HG03558 (cell line): Measurements from ENCODE around the gene GARRE1.
"Not testable (repeated sequence)": the region's sequence is repeated elsewhere in the genome, so short reads cannot be mapped to it uniquely, and the experiment has no call there.

Source experiments
- ATAC-seq: cut with Tn5 transposase; IDR thresholded peaks from one replicate; pipeline ENCODE4 v1.9.1; 2021; ENCODE audit warnings: moderate number of reproducible peaks; ENCODE audit not compliant: unreplicated experiment; ENCODE audit errors: extremely low read depth

GARRE1 gene

DNA sequence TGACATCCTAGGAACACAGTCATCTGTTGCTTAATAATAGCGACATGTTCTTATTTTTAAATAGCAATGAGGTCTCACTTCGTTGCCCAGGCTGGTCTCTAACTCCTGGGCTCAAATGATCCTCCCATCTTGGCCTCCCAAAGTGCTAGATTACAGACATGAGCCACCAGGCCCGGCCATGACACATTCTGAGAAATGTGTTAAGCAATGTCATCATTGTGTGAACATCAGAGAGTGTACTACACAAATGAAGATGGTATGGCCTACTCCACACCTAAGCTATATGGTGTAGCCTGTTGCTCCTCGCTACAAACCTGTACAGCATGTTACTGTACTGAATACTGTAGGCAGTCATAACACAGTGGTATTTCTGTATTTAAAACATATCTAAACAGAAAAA lies 24.6 kb upstream of the GARRE1 start:
- no peak for ATAC-seq

DNA sequence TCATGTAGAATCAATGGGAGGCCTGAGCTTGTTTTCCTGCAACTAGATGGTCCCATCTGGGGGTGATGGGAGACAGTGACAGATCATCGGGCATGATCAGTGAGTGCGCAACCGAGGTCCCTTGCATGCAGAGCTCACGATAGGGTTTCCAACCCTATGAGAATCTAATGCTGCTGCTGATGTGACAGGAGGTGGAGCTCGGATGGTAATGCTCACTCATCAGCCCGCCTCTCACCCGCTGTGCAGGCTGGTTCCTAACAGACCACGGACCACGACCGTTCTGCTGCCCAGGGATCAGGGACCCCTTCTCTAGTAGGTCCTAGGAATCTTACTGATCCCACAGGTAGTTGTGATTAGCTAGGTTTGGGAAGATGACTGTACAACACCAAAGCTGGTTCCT lies 23.5 kb upstream of the GARRE1 start:
- ATAC-seq: no peak

DNA sequence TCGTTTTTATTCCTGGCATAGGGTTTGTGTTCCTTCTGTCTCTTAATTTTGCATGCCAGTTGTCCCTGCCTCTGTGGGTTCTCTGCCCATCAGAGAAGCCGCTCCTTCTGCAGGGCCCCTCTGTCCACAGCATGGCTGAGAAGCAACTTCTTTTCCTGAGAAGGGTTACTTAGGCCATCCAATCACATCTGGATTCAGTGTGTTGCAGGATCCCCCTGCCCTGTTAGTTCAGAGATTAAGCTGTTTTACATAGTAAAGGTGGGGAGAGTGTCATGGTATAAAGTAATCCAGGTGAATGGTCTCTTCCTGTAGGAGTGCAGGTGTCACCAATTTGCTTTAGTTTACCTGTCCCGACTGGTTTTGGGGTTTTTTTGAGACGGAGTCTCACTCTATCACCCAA lies 22.9 kb upstream of the GARRE1 start:
- no peak for ATAC-seq

DNA sequence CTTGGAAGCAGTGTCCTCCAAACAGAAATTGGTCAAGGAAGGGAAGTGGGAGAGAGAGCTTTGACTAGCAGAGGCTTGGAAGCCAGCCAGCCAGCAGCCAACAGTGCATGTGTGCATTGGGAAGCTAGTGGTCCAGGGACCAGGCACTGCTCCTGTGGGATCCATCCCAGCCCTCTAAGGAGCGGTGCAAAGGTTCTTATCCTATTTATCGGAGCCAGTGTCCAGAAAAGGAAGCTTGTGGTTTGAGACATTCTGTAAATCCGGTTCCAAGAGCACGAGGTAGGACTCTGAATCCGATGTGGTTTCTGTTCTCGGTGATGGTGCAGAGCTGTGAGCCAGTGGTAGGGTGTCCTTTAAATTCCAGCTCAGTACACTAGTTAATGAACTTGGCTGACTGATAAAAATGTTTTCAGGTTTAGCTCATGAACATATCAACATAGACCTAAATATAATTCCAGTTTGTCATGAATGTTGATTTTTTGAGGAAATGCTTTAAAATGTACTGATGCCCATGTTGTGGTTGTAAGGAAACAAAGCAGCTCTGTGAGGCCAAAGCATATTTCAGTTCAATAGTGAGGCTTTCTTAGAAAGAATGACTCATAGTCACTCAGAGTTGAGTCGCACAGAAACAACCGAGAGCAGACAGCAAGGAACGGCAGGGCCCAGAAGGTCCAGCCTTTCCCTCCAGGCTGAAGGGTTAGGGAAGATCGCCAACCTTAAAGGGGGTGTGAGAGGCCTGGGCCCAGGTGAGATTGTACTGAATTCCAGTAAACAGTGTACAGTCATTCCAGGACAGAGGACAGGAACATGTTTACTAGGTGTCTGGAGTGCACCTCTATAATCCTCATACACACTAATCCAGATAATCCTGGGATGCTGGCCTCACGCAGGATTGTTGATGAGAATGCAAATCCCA lies 21.5 kb upstream of the GARRE1 start:
- ATAC-seq: no peak

DNA sequence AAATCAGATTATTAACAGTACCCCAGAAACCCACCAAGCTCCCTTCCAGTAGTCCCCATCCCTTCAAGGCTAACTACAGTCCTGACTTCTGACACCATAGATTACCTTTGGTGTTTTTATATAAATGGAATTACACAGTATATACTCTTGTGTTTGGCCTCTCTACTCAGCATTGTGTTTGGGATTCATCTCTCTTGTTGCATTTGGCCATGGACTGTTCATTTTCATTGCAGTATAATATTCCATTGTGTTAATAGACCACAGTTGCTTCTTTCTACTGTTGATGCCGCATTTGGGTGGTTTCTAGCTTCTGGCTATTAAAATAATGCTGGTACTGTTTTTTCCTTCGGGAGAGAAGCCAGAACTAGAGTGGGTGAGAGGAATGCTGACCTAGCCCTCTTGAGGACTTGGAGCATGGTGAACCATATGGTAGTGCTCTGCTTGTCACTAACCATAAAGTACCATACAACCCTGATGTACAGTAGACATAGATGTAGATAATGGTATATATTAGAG lies 18.9 kb upstream of the GARRE1 start:
- ATAC-seq: no peak

DNA sequence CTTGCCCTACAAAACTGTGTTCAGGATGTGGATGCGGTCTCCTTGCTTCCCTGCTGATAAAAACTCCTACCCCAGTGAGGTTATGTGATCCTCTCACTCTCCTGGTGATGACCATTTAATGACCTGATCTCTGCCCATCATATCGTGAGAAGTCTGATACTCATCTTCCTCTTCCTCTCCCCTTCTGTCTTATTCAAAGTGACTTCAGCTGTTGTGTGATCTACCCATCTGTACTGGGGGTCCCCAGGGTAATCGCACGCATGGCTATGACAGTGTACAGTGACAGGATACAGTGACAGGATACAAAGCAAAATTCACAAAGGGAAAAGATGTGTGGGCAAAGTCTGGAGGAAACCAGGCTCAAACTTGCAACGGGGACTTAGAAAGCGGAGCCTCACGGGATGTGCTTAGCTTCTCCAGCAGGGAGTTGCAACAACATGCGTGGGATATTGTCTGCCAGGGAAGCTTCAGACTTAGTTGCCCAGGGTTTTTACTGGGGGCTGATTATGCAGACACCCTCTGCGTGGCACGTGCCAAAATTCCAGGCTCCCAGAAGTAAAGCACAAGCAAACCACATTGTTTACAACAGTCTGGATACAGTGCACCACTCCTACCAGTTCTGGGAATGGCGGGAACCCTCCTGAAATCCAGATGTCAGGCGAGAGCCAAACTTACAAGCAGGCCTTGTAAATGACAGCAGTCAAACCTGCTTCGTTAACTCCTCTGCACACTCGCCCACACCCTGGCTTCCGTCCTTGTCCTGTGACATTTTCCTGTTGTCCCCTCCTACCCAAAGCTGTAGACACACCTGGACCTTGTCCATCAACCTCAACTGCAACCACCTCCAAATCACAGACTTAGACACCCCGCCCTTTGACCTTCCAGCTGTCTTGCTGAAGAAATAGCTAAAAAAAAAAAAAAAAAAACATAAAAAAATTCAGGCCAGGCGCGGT lies 18.0 kb upstream of the GARRE1 start:
- no peak for ATAC-seq

DNA sequence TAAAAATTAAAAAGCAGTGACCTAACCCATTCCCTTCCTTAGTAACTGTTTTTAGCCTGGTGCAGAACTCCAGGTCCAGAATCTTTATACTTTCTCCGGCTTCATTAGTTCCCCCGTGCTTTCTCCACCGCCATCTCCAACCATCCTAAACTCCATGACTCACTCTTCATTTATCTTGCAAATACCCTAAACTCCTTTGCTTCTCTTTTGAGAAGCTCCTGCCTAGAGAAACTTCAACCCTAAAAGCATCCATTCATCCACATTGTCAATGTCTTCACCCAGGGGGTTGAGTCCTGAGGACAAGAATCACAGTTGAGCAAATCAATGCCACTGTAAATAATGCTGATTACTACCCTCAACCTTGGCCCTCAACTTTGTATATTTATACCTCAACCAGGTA lies 17.1 kb upstream of the GARRE1 start:
- no peak for ATAC-seq

DNA sequence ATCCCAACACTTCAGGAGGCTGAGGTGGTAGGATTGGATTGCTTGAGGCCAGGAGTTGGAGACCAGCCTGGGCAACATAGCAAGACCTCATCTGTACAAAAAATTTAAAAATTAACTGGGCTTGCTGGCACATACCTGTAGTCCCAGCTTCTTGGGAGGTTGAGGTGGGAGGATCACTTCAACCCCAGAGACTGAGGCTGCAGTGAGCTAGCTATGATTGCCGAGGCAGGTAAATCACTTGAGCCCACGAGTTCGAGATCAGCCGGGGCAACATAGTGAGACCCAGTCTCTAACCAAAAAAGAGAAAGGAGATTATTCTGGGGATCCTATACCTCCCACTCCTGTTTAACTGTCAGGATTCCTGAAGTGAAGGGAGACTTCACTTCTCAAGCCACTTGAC lies 16.4 kb upstream of the GARRE1 start:
- no peak for ATAC-seq

DNA sequence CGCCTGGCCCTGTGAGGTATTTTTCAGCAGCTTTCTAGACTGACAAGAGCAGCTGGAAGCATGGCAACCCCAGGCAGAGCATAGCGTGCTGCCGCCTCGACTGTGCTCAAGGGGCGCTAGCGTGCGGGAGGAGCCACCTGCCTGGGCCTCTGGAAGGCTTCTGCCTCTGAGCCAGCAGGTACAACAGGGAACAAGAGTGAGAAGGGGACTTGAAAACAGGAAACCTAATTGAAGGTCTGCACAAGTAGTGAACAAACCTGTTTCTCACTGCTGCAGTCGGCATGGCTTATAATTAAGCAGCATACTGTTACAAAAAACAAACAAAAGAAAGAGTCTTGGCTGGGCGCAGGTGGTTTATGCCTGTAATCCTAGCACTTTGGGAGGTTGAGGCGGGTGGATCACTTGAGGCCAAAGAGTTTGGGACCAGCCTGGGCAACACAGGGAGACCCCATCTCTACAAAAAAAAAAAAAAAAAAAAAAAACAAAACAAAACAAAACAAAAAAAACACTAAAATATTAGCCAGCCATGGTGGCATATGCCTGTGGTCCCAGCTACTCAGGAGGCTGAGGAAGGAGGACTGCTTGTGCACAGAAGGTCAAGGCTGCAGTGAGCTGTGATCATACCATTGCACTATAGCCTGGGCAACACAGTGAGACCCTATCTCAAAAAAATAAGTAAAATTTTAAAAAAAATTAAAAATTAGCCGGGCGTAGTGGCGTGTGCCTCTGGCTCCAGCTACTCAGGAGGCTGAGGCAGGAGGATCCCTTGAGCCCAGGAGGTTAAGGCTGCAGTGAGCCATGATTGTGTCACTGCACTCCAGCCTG lies 12.6 kb upstream of the GARRE1 start:
- no peak for ATAC-seq

DNA sequence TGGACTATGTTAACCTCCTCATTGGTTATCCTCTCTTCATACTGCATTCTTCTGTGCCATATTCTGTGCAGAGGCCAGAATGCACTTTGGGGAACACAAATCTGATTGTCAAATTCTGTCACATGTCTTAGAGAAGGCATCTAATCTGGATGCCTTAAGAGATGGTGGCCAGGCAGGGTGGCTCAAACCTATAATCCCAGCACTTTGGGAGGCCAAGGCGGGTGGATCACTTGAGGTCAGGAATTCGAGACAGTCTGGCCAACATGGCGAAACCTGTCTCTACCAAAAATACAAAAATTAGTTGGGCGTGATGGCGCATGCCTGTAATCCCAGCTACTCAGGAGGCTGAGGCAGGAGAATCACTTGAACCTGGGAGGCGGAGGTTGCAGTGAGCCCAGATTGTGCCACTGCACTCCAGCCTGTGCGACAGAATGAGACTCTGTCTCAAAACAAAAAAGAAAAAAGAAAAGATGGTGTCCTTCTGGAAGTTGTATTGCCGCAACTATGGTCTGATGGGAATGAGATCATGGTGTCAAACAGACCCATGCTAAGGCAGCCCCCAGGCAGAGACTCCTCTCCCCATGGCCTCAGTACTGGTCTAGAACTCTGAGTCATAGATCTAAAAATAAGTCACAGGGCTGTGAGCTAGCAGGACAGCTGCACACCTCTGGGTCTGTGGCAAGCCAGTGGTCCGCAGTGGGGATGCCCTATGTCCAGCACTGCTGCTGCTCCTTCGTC lies 11.0 kb upstream of the GARRE1 start:
- ATAC-seq: not testable (repeated sequence)

DNA sequence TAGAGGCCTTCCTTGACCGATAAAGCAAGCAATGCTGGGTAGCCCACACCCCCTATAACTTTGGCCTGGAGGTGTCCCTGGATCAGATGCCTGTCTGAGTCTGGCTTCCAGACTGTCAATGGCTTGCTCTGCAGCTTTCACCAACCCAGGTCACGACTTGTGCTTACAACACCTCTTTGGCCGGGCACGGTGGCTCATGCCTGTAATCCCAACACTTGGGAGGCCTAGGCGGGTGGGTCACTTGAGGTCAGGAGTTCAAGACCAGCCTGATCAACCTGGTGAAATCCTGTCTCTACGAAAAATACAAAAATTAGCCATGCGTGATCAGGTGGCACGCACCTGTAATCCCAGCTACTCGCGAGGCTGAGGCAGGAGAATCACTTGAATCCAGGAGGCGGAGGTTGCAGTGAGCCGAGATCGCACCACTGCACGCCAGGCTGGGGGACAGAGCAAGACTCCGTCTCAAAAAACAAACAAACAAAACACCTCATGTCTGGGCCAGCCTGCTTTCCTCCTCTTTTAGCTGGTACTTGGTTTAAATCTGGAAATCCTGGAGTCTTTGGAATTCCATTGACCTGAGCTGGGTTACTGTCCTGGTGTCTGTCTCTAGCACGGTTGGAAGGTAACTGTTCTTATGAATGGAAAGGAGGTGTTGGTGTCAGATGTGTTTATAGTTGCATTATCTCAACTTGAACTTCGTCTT lies 10.3 kb upstream of the GARRE1 start:
- no peak for ATAC-seq

DNA sequence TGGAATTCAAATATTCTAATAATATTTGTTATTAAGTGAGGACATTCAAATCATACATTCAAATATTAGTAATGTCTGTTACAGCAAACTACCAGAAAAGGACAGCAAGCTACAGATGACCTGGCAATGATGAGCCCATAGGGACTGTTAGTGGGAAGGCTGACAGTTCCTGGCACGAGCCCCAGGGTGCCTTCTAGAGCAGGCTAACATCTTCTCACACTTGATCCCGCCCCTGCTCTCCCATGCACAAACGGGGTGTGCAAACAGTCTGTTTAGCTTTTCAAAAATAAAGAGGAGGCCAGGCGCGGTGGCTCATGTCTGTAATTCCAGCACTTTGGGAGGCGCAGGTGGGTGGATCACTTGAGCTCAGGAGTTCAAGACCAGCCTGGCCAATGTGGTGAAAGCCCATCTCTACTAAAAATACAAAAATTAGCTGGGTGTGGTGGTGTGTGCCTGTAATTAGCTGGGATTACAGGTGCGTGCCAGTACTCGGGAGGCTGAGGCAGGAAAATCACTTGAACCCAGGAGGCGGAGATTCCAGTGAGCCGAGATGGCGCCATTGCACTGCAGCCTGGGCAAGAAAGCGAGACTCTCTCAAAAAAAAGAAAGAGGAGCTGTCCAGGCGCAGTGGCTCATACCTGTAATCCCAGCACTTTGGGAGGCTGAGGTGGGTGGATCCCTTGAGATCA lies 9.6 kb upstream of the GARRE1 start:
- ATAC-seq: no peak

DNA sequence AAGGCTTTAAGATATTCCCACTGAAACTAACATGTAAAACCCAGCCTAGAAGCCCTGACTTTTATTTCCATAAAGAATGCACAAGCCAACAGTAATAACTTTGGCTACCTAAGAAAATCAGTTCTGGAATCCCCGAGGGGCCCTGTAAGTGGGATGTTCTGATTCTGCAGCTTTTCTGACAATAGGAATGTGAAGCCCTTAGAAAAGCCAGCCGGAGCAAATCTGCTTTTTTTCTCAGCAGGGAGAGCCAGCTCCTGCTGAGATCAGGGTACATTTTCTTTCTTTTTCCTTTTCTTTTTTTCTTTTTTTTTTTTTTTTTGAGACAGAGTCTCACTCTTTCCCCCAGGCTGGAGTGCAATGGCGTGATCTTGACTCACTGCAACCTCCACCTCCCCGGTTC lies 8.0 kb upstream of the GARRE1 start:
- no peak for ATAC-seq

DNA sequence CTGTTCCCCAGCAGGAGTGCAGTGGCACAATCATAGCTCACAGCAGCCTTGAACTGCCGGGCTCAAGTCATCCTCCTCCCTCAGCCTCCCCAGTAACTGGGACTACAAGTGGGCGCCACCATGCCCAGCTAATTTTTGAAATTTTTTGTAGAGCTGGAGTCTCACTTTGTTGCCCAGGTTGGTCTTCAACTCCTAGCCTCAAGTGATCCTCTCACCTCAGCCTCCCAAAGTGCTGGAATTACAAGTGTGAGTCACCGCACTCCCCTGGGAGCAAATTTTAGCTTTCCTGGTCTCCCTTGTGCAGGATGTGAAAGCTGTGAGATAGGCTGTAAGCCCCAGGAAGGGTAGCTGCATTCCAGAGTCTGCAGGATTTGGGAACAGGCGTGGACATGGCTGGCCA lies 5.4 kb upstream of the GARRE1 start:
- ATAC-seq: no peak

DNA sequence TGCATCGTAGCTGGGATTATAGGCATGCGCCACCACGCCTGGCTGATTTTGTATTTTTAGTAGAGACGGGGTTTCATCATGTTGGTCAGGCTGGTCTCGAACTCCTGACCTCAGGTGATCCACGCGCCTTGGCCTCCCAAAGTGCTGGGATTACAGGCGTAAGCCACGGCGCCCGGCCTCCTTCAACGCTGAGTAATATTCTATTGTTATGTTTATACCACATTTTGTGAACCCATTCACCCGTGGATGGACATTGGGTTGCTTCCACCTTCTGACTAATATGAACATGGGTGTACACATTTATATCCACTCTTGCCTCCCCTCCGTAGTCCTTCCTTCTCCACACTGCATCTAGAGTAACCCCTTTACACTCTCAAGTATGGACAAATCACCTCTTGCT lies 1.2 kb upstream of the GARRE1 start:
- ATAC-seq: not testable (repeated sequence)

DNA sequence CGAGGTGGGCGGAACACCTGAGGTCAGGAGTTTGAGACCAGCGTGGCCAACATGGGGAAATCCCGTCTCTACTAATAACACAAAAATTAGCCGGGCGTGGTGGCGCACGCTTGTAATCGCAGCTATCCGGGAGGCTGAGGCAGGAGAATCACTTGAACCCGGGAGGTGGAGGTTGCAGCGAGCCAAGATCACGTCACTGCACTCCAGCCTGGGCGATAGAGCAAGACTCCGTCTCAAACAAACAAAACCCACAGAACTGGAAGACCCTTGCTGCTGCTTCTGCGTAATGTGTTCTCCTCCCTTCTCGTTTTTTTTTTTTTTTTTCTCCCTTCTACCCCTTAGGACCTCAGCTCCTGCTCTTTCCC lies 691 bp upstream of the GARRE1 start:
- not testable (repeated sequence) for ATAC-seq

DNA sequence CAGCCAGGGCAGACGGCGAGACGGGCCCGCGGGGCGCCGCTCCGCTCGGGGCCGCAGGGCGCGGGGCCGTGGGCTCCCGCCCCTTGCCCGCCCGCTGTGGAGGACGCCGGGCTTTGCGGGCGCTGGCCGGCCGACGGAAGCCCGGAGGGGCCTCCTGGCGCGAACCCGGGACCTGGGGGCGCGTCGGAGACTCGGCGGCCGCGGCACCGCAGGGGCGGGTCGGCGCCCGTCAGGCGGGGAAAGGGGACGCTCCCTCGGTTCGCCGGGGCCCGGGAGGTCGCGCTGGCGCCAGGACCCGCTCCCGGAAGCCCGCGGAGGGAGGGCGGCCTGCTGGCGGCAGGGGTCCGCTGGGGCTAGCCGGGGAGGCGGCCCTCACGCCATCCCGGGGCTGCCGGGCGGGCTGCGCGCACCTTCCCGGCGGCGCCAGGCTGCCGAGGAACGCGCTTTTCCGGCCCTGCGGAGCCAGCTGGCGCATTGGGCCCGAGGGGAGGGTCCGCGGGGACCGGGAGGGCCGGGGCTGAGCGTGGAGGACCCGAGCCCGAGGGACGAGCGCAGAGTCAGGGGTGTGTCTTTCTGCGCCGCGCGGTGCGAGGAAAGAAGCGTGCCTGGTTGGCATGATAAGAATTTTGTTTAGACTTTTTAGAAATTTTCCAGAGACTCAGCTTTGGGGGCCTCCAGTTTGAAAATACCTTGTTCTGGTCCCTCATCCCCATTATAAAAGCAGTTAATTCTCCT lies 511 bp downstream of the GARRE1 start:
- no peak for ATAC-seq

DNA sequence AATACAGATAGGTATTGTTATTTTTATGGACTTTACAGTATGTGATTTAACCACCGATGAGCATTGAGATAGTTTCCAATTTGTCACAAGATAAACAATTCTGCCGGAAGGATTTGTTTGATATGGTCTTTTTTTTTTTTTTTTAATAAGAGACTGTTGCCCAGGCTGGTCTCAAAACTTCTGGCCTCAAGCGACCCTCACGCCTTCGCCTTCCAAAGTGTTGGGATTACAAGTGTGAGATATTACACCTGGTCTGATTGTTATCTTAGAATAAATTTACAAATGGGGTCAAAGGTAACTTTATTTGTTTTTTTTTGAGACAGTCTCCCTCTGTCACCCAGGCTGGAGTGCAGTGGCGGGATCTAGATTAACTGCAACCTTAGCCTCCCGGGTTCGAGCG lies 1.2 kb downstream of the GARRE1 start:
- ATAC-seq: no peak
